ENCODE measurements around the gene GRN.

- TF ChIP-seq CTCF (IDR thresholded peaks at IDR 0.05) (no peak), EP300 (IDR thresholded peaks at IDR 0.05; ENCODE audit: borderline replicate concordance in 1 of 2, low read depth in 1 of 2, low read length in 1 of 2) (no peak), FOXM1 (IDR thresholded peaks at IDR 0.05; ENCODE audit: low read depth) (no peak), JUND (IDR thresholded peaks at IDR 0.05) (no peak)
Measured at GRCh38 chr17:44387804-44388203, 42.7 kb downstream of the GRN start.

Measured in SK-N-SH (cell line).